ENCODE data around the gene IL21R.
"Not testable (repeated sequence)": the region's sequence is repeated elsewhere in the genome, so short reads cannot be mapped to it uniquely, and the experiment has no call there.

Gene IL21R

GRCh38 chr16:27403601-27403992 is 1.6 kb downstream of the IL21R start:
- DNase-seq, result no peak

GRCh38 chr16:27404163-27404823 is 2.3 kb downstream of the IL21R start:
- DNase-seq, result peak; percentile 65

- DNase-seq, result peak; percentile 89
Measured at GRCh38 chr16:27405546-27406451, 3.8 kb downstream of the IL21R start.

- DNase-seq, result peak; percentile 48
Measured at GRCh38 chr16:27406511-27407128, 4.6 kb downstream of the IL21R start.

- DNase-seq, result no peak
Measured at GRCh38 chr16:27407133-27407532, 5.2 kb downstream of the IL21R start.

GRCh38 chr16:27408012-27408601 is 6.1 kb downstream of the IL21R start:
- DNase-seq, result peak; percentile 59

- DNase-seq, result no peak
Measured at GRCh38 chr16:27408602-27409031, 6.6 kb downstream of the IL21R start.

- not testable (repeated sequence) for DNase-seq
Measured at GRCh38 chr16:27409958-27410357, 8.0 kb downstream of the IL21R start.

GRCh38 chr16:27410761-27411160 is 8.8 kb downstream of the IL21R start:
- DNase-seq, result no peak

- no peak for DNase-seq
Measured at GRCh38 chr16:27413956-27414355, 12.0 kb downstream of the IL21R start.

GRCh38 chr16:27414788-27415431 is 12.9 kb downstream of the IL21R start:
- no peak for DNase-seq

- DNase-seq, result peak; percentile 48
Measured at GRCh38 chr16:27417047-27417671, 15.2 kb downstream of the IL21R start.

GRCh38 chr16:27421961-27422740 is 20.2 kb downstream of the IL21R start:
- no peak for DNase-seq

- peak; percentile 9 for DNase-seq
Measured at GRCh38 chr16:27424772-27425498, 23.0 kb downstream of the IL21R start.

GRCh38 chr16:27425961-27426360 is 24.0 kb downstream of the IL21R start:
- no peak for DNase-seq

GRCh38 chr16:27426423-27427408 is 24.7 kb downstream of the IL21R start:
- peak; percentile 85 for DNase-seq

GRCh38 chr16:27427538-27427937 is 25.6 kb downstream of the IL21R start:
- DNase-seq, result no peak

GRCh38 chr16:27428026-27428785 is 26.2 kb downstream of the IL21R start:
- DNase-seq, result peak; percentile 3

Measured in activated CD4-positive, alpha-beta T cell treated with anti-CD3 and anti-CD28 coated beads for 48 hours (primary cell).